NCI-H1930 (cell line): ENCODE data around the gene KLRC4.
"Not testable (repeated sequence)": the region's sequence is repeated elsewhere in the genome, so short reads cannot be mapped to it uniquely, and the experiment has no call there.

Experiments
- DNase-seq, 2 experiments: peaks; one replicate each; lab custom pipeline; 2025; lab: John Stamatoyannopoulos, UW

KLRC4 gene

GRCh38 chr12:10368206-10369171 is 41.1 kb downstream of the KLRC4 start:
- no peak for DNase-seq

GRCh38 chr12:10367714-10368113 is 41.8 kb downstream of the KLRC4 start:
- DNase-seq = not testable (repeated sequence)

- DNase-seq = no peak
Observed at GRCh38 chr12:10366875-10367274, 42.7 kb downstream of the KLRC4 start.

GRCh38 chr12:10365696-10366405 is 43.7 kb downstream of the KLRC4 start:
- no peak for DNase-seq

- DNase-seq = peak; percentile 5 to 46
Observed at GRCh38 chr12:10364815-10365622, 44.5 kb downstream of the KLRC4 start.

GRCh38 chr12:10363914-10364814 is 45.4 kb downstream of the KLRC4 start:
- no peak for DNase-seq

GRCh38 chr12:10363658-10363913 is 46.0 kb downstream of the KLRC4 start:
- no peak for DNase-seq

- no peak for DNase-seq
Observed at GRCh38 chr12:10362828-10363657, 46.5 kb downstream of the KLRC4 start.

GRCh38 chr12:10362325-10362724 is 47.2 kb downstream of the KLRC4 start:
- DNase-seq = no peak

- DNase-seq = no peak
Observed at GRCh38 chr12:10361622-10362021, 47.9 kb downstream of the KLRC4 start.

- DNase-seq = no peak
Observed at GRCh38 chr12:10361084-10361483, 48.5 kb downstream of the KLRC4 start.

- no peak for DNase-seq
Observed at GRCh38 chr12:10358969-10359368, 50.6 kb downstream of the KLRC4 start.

- no peak for DNase-seq
Observed at GRCh38 chr12:10358131-10358530, 51.4 kb downstream of the KLRC4 start.
